GM12878 (cell line): ENCODE results near the gene SMG9. TPM values are rescaled to one million over a fixed set of nuclear protein-coding genes. Genes with fewer than 3 reads are reported as not detected.

Source experiments
- ATAC-seq: fragments of 200-7000 bp; cut with Tn5 transposase; 3 replicates; pipeline ENCODE4 v1.9.1; 2020; ENCODE audit warnings: mild to moderate bottlenecking, moderate library complexity
- BruUV-seq: library from RNA; stranded (reverse); fragments of 400-500 nt; replicated peaks from 2 replicates; lab custom pipeline; 2021; lab: Mats Ljungman, UMichigan
- CTCF ChIA-PET: fragments of 300-600 bp; sonication (Branson Sonifier 250); formaldehyde crosslinking; extraction: SDS; loops from one replicate; lab custom pipeline; 2021; ENCODE audit warnings: inconsistent platforms; lab: Yijun Ruan, JAX
- POLR2A ChIA-PET: fragments of 350-600 bp; formaldehyde crosslinking; extraction: SDS; loops from one replicate; lab custom pipeline; 2021; ENCODE audit warnings: inconsistent platforms; lab: Charles Lee
- RAD21 ChIA-PET: fragments of 300-600 bp; sonication (Branson Sonifier 250); formaldehyde crosslinking; loops from one replicate; lab custom pipeline; 2023; ENCODE audit warnings: antibody characterized with exemption; ENCODE audit not compliant: unreplicated experiment; lab: Charles Lee
- SMC1A ChIA-PET: fragments of 300-600 bp; sonication (Branson Sonifier 250); formaldehyde crosslinking; loops from one replicate; lab custom pipeline; 2023; ENCODE audit not compliant: unreplicated experiment, uncharacterized antibody; lab: Charles Lee
- DNase-seq: peaks from one replicate; pipeline ENCODE4 v3.0.0-alpha.2; 2011; ENCODE audit warnings: low read depth, low spot score
- FAIRE-seq: peaks from 3 replicates; lab custom pipeline; 2011; peaks lifted over from hg19 to GRCh38; lab: Jason Lieb, UNC
- H2AFZ ChIP-seq: 2 replicates; pipeline ENCODE4 v1.6.0; 2011; ENCODE audit warnings: low read depth, low read length, control low read depth; ENCODE audit not compliant: control insufficient read depth
- H3K27ac ChIP-seq: 2 replicates; pipeline ENCODE4 v1.5.1; 2011; ENCODE audit warnings: control low read depth; ENCODE audit not compliant: control insufficient read depth, insufficient read depth
- H3K27me3 ChIP-seq, 2 experiments: replicated peaks in 1 of 2; 2 replicates each; pipeline versions ENCODE4 v1.6.0 to v1.6.1; 2011; ENCODE audit warnings: low read length in 1 of 2; ENCODE audit not compliant: control insufficient read depth in 2 of 2, insufficient read depth in 2 of 2
- H3K36me3 ChIP-seq, 2 experiments: 2 replicates each; pipeline ENCODE4 v1.5.1; 2011; ENCODE audit warnings: low read length in 1 of 2; ENCODE audit not compliant: control insufficient read depth in 2 of 2, insufficient read depth in 2 of 2
- H3K4me1 ChIP-seq: 2 replicates; pipeline ENCODE4 v1.6.1; 2011; ENCODE audit warnings: mild to moderate bottlenecking, low read length, moderate library complexity, mixed read lengths; ENCODE audit not compliant: control insufficient read depth, insufficient read depth
- H3K4me2 ChIP-seq: 2 replicates; pipeline ENCODE4 v1.6.0; 2011; ENCODE audit warnings: control low read depth; ENCODE audit not compliant: control insufficient read depth, insufficient read depth
- H3K4me3 ChIP-seq: fragments of 200-600 bp; sonication (generic); 2 replicates; pipeline ENCODE4 v1.5.1; 2016
- H3K79me2 ChIP-seq: 2 replicates; pipeline ENCODE4 v1.6.0; 2011; ENCODE audit warnings: low read length; ENCODE audit not compliant: control insufficient read depth, insufficient read depth
- H3K9ac ChIP-seq: 2 replicates; pipeline ENCODE4 v1.8.0; 2011; ENCODE audit warnings: low read length, control low read depth, mixed read lengths; ENCODE audit not compliant: control insufficient read depth, insufficient read depth
- H3K9me3 ChIP-seq: replicated peaks from 3 replicates; pipeline ENCODE4 v1.5.1; 2011; ENCODE audit warnings: mild to moderate bottlenecking, low read length; ENCODE audit not compliant: control insufficient read depth, insufficient read depth
- H4K20me1 ChIP-seq: 2 replicates; pipeline ENCODE4 v1.6.0; 2011; ENCODE audit not compliant: control insufficient read depth, insufficient read depth
- BCLAF1 ChIP-seq: fragments of 450-650 bp; IDR thresholded peaks from 2 replicates; pipeline ENCODE4 v1.6.1; 2017; ENCODE audit warnings: antibody characterized with exemption, mild to moderate bottlenecking, moderate library complexity
- E2F4 ChIP-seq: IDR thresholded peaks from 2 replicates; pipeline ENCODE4 v1.6.1; 2012; ENCODE audit warnings: low read depth, low read length, improper control_type of control experiment
- IRF5 ChIP-seq: fragments of 450-650 bp; IDR thresholded peaks from 2 replicates; pipeline ENCODE4 v1.6.1; 2017; ENCODE audit warnings: borderline replicate concordance
- RFX5 ChIP-seq: IDR thresholded peaks from 2 replicates; pipeline ENCODE4 v1.6.1; 2011; ENCODE audit warnings: low read depth, low read length, improper control_type of control experiment
- SRF ChIP-seq, 2 experiments: IDR thresholded peaks; 2 replicates each; pipeline ENCODE4 v1.6.1; 2011; ENCODE audit warnings: low read depth in 2 of 2, low read length in 2 of 2, mild to moderate bottlenecking in 1 of 2, moderate library complexity in 1 of 2
- YY1 ChIP-seq: IDR thresholded peaks from 2 replicates; pipeline ENCODE4 v1.6.1; 2011; ENCODE audit warnings: low read depth, mild to moderate bottlenecking, low read length
- WGBS: methylation state at CpG from one replicate; pipeline ENCODE4 v1.1.6; 2016; ENCODE audit warnings: low lambda C conversion rate; ENCODE audit not compliant: insufficient replicate concordance, insufficient coverage; ENCODE audit errors: missing lambda C conversion rate; 5-methylcytosine and 5-hydroxymethylcytosine counted together
- in situ Hi-C: fragments of 300-500 bp; cut with MboI; formaldehyde crosslinking; loops from 9 replicates; pipeline ENCODE4 v1.14.3; 2018; ENCODE audit warnings: mixed read lengths
- intact Hi-C: fragments of 100-400 bp; cut with micrococcal nuclease; formaldehyde crosslinking; loops from one replicate; pipeline ENCODE4 v1.14.2; 2022; ENCODE audit not compliant: unreplicated experiment
- polyA plus RNA-seq, 11 experiments: library from polyadenylated mRNA; depleted of rRNA in 4 of 11; unstranded in 6 of 11; stranded (reverse) in 5 of 11; fragments of >200 nt; fragmentation: Nextera tagmentation in 4 of 11; fragmentation: Illumina TruSeq in 1 of 11; extraction: Ambion mirVana in 4 of 11; extraction: Trizol in 1 of 11; gene quantifications; 1 replicate in 1 of 11; 2 replicates in 10 of 11; pipeline versions ENCODE4 v1.2.1 to v1.2.3, GENCODE V29; 2011 to 2016; ENCODE audit warnings: inconsistent platforms in 2 of 11, missing spikeins in 2 of 11, low read depth in 1 of 11
- total RNA-seq, 4 experiments: library from RNA; depleted of rRNA in 3 of 4; stranded (reverse); fragments of >200 nt in 3 of 4; fragmentation: Illumina TruSeq in 1 of 4; extraction: Trizol in 1 of 4; gene quantifications; 2 replicates each; pipeline versions ENCODE4 v1.2.1 to v1.2.3, GENCODE V29; 2013 to 2021

The SMG9 gene
- total and polyA plus RNA-seq, 10 of the 15 experiments (the other 5 are each of a cell fraction or from before 2014, with no cell fraction given): 0.69 to 52.2 (median 28.1) TPM

- Histone ChIP-seq H2AFZ (no peak overlapping the region), H4K20me1 (no peaks in the 10 kb centered on the region), H3K27ac (no peak overlapping the region), H3K4me1 (no peaks in the 10 kb centered on the region), H3K9me3 (peaks cover 5% of the 10 kb centered on the region; the same call in 1 of the 3 replicates), H3K4me3 (no peak overlapping the region), H3K4me2 (no peak overlapping the region), H3K27me3 (no peaks in the 10 kb centered on the region), H3K79me2 (no peaks in the 10 kb centered on the region), H3K36me3 (no peaks in the 10 kb centered on the region), H3K9ac (no peak overlapping the region)
- in situ Hi-C loops (no loop called here), intact Hi-C loops (no loop called here)
- RAD21 ChIA-PET: no interaction called here
- BruUV-seq: no TSS peak
- CTCF ChIA-PET: interaction anchor here (1.4 to 1.7 kb wide), 2 partner anchors 37 to 40 kb away, joined by 3 to 6 read pairs; no protein-coding TSS in a partner anchor
- FAIRE-seq: no peak
- SMC1A ChIA-PET: no interaction called here
- TF ChIP-seq IRF5 (no peak), SRF (IDR thresholded peaks at IDR 0.05; ENCODE audit: low read depth in 2 of 2, low read length in 2 of 2) (no peak), BCLAF1 (no peak), E2F4 (no peak), YY1 (no peak), RFX5 (no peak)
- ATAC-seq: no peak
- POLR2A ChIA-PET: no interaction called here
- 30% methylated on average over 2 of the region's 2 CpGs for WGBS
- DNase-seq: no peak
Measured at GRCh38 chr19:43708716-43709115, 46.0 kb downstream of the SMG9 start.
